ENCODE results near the gene NYAP2.

DNA sequence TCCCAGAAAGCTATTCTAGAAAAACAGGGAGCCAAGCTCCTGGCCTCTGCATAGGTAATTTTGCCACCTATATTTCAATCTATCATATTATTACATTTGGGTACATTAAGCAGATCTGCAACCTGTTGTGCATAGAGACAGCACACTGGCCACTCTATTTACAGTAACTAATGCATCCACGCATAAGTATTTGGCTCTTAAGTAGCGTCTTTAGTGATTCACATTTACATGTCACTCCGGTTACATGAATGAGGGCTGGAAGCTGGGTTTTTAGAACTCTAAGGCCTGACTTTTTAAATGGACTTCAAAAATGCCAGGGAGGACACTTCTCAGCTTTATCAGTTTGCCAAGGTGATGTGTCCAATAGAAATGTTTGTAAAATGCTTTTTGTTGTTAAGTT, 97.7 kb downstream of the NYAP2 start:
- TF ChIP-seq, protein P1, sequence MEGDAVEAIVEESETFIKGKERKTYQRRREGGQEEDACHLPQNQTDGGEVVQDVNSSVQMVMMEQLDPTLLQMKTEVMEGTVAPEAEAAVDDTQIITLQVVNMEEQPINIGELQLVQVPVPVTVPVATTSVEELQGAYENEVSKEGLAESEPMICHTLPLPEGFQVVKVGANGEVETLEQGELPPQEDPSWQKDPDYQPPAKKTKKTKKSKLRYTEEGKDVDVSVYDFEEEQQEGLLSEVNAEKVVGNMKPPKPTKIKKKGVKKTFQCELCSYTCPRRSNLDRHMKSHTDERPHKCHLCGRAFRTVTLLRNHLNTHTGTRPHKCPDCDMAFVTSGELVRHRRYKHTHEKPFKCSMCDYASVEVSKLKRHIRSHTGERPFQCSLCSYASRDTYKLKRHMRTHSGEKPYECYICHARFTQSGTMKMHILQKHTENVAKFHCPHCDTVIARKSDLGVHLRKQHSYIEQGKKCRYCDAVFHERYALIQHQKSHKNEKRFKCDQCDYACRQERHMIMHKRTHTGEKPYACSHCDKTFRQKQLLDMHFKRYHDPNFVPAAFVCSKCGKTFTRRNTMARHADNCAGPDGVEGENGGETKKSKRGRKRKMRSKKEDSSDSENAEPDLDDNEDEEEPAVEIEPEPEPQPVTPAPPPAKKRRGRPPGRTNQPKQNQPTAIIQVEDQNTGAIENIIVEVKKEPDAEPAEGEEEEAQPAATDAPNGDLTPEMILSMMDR (IDR thresholded peaks at IDR 0.05 in 2 of 3, conservative IDR thresholded peaks at IDR 0.05 in 1 of 3; ENCODE audit: control insufficient read depth in 2 of 3, extremely low read depth in 1 of 3, insufficient read depth in 1 of 3, low read depth in 3 of 3, low read length in 3 of 3): no peak
- TF ChIP-seq REST (IDR thresholded peaks at IDR 0.05; ENCODE audit: low read depth, low read length): no peak
- TF ChIP-seq HCFC1 (IDR thresholded peaks at IDR 0.05; ENCODE audit: low read length): no peak
- no peak for TF ChIP-seq SP1 (IDR thresholded peaks at IDR 0.05; ENCODE audit: low read depth, low read length)
- TF ChIP-seq USF2 (IDR thresholded peaks at IDR 0.05; ENCODE audit: borderline replicate concordance, low read depth, low read length): no peak
- no peak for TF ChIP-seq NR2F1 (conservative IDR thresholded peaks at IDR 0.05)
- TF ChIP-seq, protein P2, sequence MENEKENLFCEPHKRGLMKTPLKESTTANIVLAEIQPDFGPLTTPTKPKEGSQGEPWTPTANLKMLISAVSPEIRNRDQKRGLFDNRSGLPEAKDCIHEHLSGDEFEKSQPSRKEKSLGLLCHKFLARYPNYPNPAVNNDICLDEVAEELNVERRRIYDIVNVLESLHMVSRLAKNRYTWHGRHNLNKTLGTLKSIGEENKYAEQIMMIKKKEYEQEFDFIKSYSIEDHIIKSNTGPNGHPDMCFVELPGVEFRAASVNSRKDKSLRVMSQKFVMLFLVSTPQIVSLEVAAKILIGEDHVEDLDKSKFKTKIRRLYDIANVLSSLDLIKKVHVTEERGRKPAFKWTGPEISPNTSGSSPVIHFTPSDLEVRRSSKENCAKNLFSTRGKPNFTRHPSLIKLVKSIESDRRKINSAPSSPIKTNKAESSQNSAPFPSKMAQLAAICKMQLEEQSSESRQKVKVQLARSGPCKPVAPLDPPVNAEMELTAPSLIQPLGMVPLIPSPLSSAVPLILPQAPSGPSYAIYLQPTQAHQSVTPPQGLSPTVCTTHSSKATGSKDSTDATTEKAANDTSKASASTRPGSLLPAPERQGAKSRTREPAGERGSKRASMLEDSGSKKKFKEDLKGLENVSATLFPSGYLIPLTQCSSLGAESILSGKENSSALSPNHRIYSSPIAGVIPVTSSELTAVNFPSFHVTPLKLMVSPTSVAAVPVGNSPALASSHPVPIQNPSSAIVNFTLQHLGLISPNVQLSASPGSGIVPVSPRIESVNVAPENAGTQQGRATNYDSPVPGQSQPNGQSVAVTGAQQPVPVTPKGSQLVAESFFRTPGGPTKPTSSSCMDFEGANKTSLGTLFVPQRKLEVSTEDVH (IDR thresholded peaks at IDR 0.05; ENCODE audit: low read depth, partially characterized antibody): no peak
- no peak for TF ChIP-seq ZBTB4 (CRISPR knock-in tag; IDR thresholded peaks at IDR 0.05)
- TF ChIP-seq PBX3 (IDR thresholded peaks at IDR 0.05; ENCODE audit: insufficient replicate concordance, low read depth, low read length): no peak
- TF ChIP-seq RFX5 (IDR thresholded peaks at IDR 0.05; ENCODE audit: low read depth, low read length): no peak
- TF ChIP-seq ZNF274 (IDR thresholded peaks at IDR 0.05; ENCODE audit: insufficient read depth, insufficient read length): no peak
- no peak for TF ChIP-seq BRCA1 (IDR thresholded peaks at IDR 0.05; ENCODE audit: low read depth, low read length)

Measured in GM12878 (cell line).